Trophoblast cell (in vitro differentiated cells and primary cell): ENCODE results near the gene LZTS3.
A peak's percentile ranks its signal among the peaks of the same experiment; 100 is the strongest.

Experiments used
- DNase-seq, 2 donors: peaks; one replicate each; pipeline ENCODE4 v3.0.0-alpha.2; 2016
- H2AFZ ChIP-seq: 2 replicates; pipeline ENCODE4 v1.6.1; 2013; ENCODE audit warnings: low read length, moderate library complexity, mild to moderate bottlenecking; ENCODE audit not compliant: insufficient read depth, poor library complexity
- H2AK5ac ChIP-seq: 2 replicates; pipeline ENCODE4 v1.6.1; 2013; ENCODE audit warnings: mild to moderate bottlenecking, low read length
- H2BK120ac ChIP-seq: 2 replicates; pipeline ENCODE4 v1.6.1; 2013; ENCODE audit warnings: low read length, mild to moderate bottlenecking, moderate library complexity; ENCODE audit not compliant: insufficient read depth, poor library complexity
- H2BK12ac ChIP-seq: 2 replicates; pipeline ENCODE4 v1.6.1; 2013; ENCODE audit warnings: mild to moderate bottlenecking, low read length, moderate library complexity
- H2BK5ac ChIP-seq: 2 replicates; pipeline ENCODE4 v1.6.1; 2013; ENCODE audit warnings: low read length, low read depth, moderate library complexity, mild to moderate bottlenecking; ENCODE audit not compliant: poor library complexity
- H3K14ac ChIP-seq: 2 replicates; pipeline ENCODE4 v1.6.1; 2013; ENCODE audit warnings: mild to moderate bottlenecking, low read length
- H3K18ac ChIP-seq: 2 replicates; pipeline ENCODE4 v1.6.1; 2013; ENCODE audit warnings: mild to moderate bottlenecking, low read length
- H3K23ac ChIP-seq: 2 replicates; pipeline ENCODE4 v1.6.1; 2013; ENCODE audit warnings: low read length
- H3K27ac ChIP-seq: 2 replicates; pipeline ENCODE4 v1.5.1; 2013; ENCODE audit warnings: low read depth, mild to moderate bottlenecking, inconsistent platforms, low read length, moderate library complexity
- H3K27me3 ChIP-seq: 2 replicates; pipeline ENCODE4 v1.6.1; 2013; ENCODE audit warnings: inconsistent platforms, mild to moderate bottlenecking, low read length, moderate library complexity; ENCODE audit not compliant: insufficient read depth
- H3K36me3 ChIP-seq, 2 experiments: 1 replicate in 1 of 2; 2 replicates in 1 of 2; pipeline ENCODE4 v1.6.1; 2013; ENCODE audit warnings: low read length in 2 of 2, mild to moderate bottlenecking in 2 of 2, moderate library complexity in 1 of 2; ENCODE audit not compliant: insufficient read depth in 2 of 2, control insufficient read depth in 1 of 2
- H3K4ac ChIP-seq: 2 replicates; pipeline ENCODE4 v1.6.1; 2013; ENCODE audit warnings: low read depth, mild to moderate bottlenecking, low read length, moderate library complexity
- H3K4me1 ChIP-seq, 2 experiments: 1 replicate in 1 of 2; 2 replicates in 1 of 2; pipeline ENCODE4 v1.6.1; 2013; ENCODE audit warnings: low read length in 2 of 2, mild to moderate bottlenecking in 2 of 2, moderate library complexity in 1 of 2; ENCODE audit not compliant: insufficient read depth in 2 of 2, control insufficient read depth in 1 of 2
- H3K4me2 ChIP-seq: 2 replicates; pipeline ENCODE4 v1.6.1; 2013; ENCODE audit warnings: inconsistent platforms, mild to moderate bottlenecking, low read length, moderate library complexity
- H3K4me3 ChIP-seq: 2 replicates; pipeline ENCODE4 v1.5.1; 2013; ENCODE audit warnings: mild to moderate bottlenecking, low read depth, low read length, inconsistent platforms
- H3K79me1 ChIP-seq: one replicate; pipeline ENCODE4 v1.6.1; 2013; ENCODE audit warnings: low read length
- H3K79me2 ChIP-seq: 2 replicates; pipeline ENCODE4 v1.6.1; 2013; ENCODE audit warnings: low read length, mild to moderate bottlenecking; ENCODE audit not compliant: control insufficient read depth, insufficient read depth, poor library complexity
- H3K9ac ChIP-seq: 2 replicates; pipeline ENCODE4 v1.6.1; 2013; ENCODE audit warnings: mild to moderate bottlenecking, low read length
- H3K9me3 ChIP-seq: 2 replicates; pipeline ENCODE4 v1.6.1; 2013; ENCODE audit warnings: low read depth, mild to moderate bottlenecking, control low read depth, inconsistent platforms, low read length; ENCODE audit not compliant: insufficient read depth
- H4K12ac ChIP-seq: 2 replicates; pipeline ENCODE4 v1.6.1; 2013; ENCODE audit warnings: low read depth, mild to moderate bottlenecking, low read length, moderate library complexity
- H4K8ac ChIP-seq: 2 replicates; pipeline ENCODE4 v1.6.1; 2013; ENCODE audit warnings: low read depth, mild to moderate bottlenecking, low read length, moderate library complexity
- H4K91ac ChIP-seq: one replicate; pipeline ENCODE4 v1.6.1; 2013; ENCODE audit warnings: low read depth, mild to moderate bottlenecking, low read length, moderate library complexity
- WGBS: extraction: QIAGEN DNeasy Blood & Tissue Kit; methylation state at CpG from one replicate; pipeline ENCODE4 v1.1.7; 2013; ENCODE audit warnings: missing lambda C conversion rate; ENCODE audit not compliant: insufficient read length, insufficient coverage; ENCODE audit errors: extremely low coverage; 5-methylcytosine and 5-hydroxymethylcytosine counted together

The LZTS3 gene

GRCh38 chr20:3181270-3181669 lies 7.9 kb upstream of the LZTS3 start:
- Histone ChIP-seq H2BK12ac (no peak overlapping the region), H3K4me1 (no peaks in the 10 kb centered on the region), H3K9me3 (no peaks in the 10 kb centered on the region), H4K91ac (no peak overlapping the region), H3K36me3 (peaks cover 0 to 4% of the 10 kb centered on the region in 2 experiments), H3K18ac (no peak overlapping the region), H2BK120ac (no peak overlapping the region), H3K4me3 (no peak overlapping the region), H3K79me1 (no peaks in the 10 kb centered on the region), H2BK5ac (no peak overlapping the region), H3K23ac (no peak overlapping the region), H3K27ac (no peak overlapping the region), H3K4me2 (no peak overlapping the region), H3K14ac (no peak overlapping the region), H3K79me2 (no peaks in the 10 kb centered on the region), H2AK5ac (no peak overlapping the region), H2AFZ (no peak overlapping the region), H4K8ac (no peak overlapping the region), H3K9ac (no peak overlapping the region), H3K4ac (no peak overlapping the region), H4K12ac (no peak overlapping the region), H3K27me3 (no peaks in the 10 kb centered on the region)
- DNase-seq: no peak
- no CpG with 5 or more reads among the region's 5 CpGs for WGBS

- H2BK5ac ChIP-seq: no peak overlapping the region
- no peak overlapping the region for H2AK5ac ChIP-seq
- H4K91ac ChIP-seq: no peak overlapping the region
- H4K8ac ChIP-seq: no peak overlapping the region
- H3K4me2 ChIP-seq: no peak overlapping the region
- no peaks in the 10 kb centered on the region for H3K9me3 ChIP-seq
- H3K4ac ChIP-seq: no peak overlapping the region
- H3K4me1 ChIP-seq: no peaks in the 10 kb centered on the region
- H3K79me2 ChIP-seq: no peaks in the 10 kb centered on the region
- H4K12ac ChIP-seq: no peak overlapping the region
- no peak overlapping the region for H2BK120ac ChIP-seq
- no peak overlapping the region for H3K9ac ChIP-seq
- H2BK12ac ChIP-seq: no peak overlapping the region
- no peaks in the 10 kb centered on the region for H3K27me3 ChIP-seq
- no CpG with 5 or more reads among the region's 4 CpGs for WGBS
- no peak overlapping the region for H3K27ac ChIP-seq
- H3K4me3 ChIP-seq: no peak overlapping the region
- peaks cover 0 to 4% of the 10 kb centered on the region in 2 experiments for H3K36me3 ChIP-seq
- H3K18ac ChIP-seq: no peak overlapping the region
- peak overlapping the region; percentile 7 for H3K23ac ChIP-seq
- H2AFZ ChIP-seq: no peak overlapping the region
- no peak overlapping the region for H3K14ac ChIP-seq
- H3K79me1 ChIP-seq: no peaks in the 10 kb centered on the region
- DNase-seq: no peak
Observed at GRCh38 chr20:3180319-3180718, 7.0 kb upstream of the LZTS3 start.

GRCh38 chr20:3177746-3178485 lies 4.6 kb upstream of the LZTS3 start:
- H3K23ac ChIP-seq: no peak overlapping the region
- no peak overlapping the region for H3K14ac ChIP-seq
- no peak overlapping the region for H2BK120ac ChIP-seq
- H2BK5ac ChIP-seq: no peak overlapping the region
- no peaks in the 10 kb centered on the region for H3K9me3 ChIP-seq
- no peak overlapping the region for H4K91ac ChIP-seq
- no peak overlapping the region for H3K27ac ChIP-seq
- no peaks in the 10 kb centered on the region for H3K27me3 ChIP-seq
- H3K36me3 ChIP-seq: peaks cover 0 to 4% of the 10 kb centered on the region in 2 experiments
- H4K12ac ChIP-seq: no peak overlapping the region
- H3K9ac ChIP-seq: no peak overlapping the region
- no peak overlapping the region for H3K18ac ChIP-seq
- peaks cover 7% of the 10 kb centered on the region for H3K79me2 ChIP-seq
- H2BK12ac ChIP-seq: no peak overlapping the region
- H3K4ac ChIP-seq: no peak overlapping the region
- H2AK5ac ChIP-seq: no peak overlapping the region
- no peak overlapping the region for H2AFZ ChIP-seq
- no peak overlapping the region for H3K4me2 ChIP-seq
- peaks cover 13% of the 10 kb centered on the region for H3K79me1 ChIP-seq
- no CpG with 5 or more reads among the region's 8 CpGs for WGBS
- DNase-seq: no peak
- no peak overlapping the region for H4K8ac ChIP-seq
- no peak overlapping the region for H3K4me3 ChIP-seq
- H3K4me1 ChIP-seq: peaks cover 0 to 2% of the 10 kb centered on the region in 2 experiments

GRCh38 chr20:3175270-3175669 lies 1.9 kb upstream of the LZTS3 start:
- WGBS: no CpG with 5 or more reads among the region's 1 CpG

More at GRCh38 chr20:3175270-3175669, 1.9 kb upstream of the LZTS3 start:
- H3K14ac ChIP-seq: no peak overlapping the region
- H3K4ac ChIP-seq: no peak overlapping the region
- no peak overlapping the region for H2BK120ac ChIP-seq
- no peaks in the 10 kb centered on the region for H3K27me3 ChIP-seq
- peak overlapping the region; percentile 97 for H3K4me2 ChIP-seq
- no peak overlapping the region for H2AFZ ChIP-seq
- H3K36me3 ChIP-seq: peaks cover 0 to under 1% of the 10 kb centered on the region in 2 experiments
- no peak overlapping the region for H4K91ac ChIP-seq
- no peak overlapping the region for H4K12ac ChIP-seq
- no peak for DNase-seq
- H3K4me1 ChIP-seq: peaks cover 2 to 4% of the 10 kb centered on the region in 2 experiments
- H3K9me3 ChIP-seq: no peaks in the 10 kb centered on the region
- no peak overlapping the region for H3K4me3 ChIP-seq
- H3K79me1 ChIP-seq: peaks cover 16% of the 10 kb centered on the region
- H3K79me2 ChIP-seq: peaks cover 7% of the 10 kb centered on the region
- H3K23ac ChIP-seq: no peak overlapping the region
- no peak overlapping the region for H2AK5ac ChIP-seq
- H2BK5ac ChIP-seq: no peak overlapping the region
- no peak overlapping the region for H3K9ac ChIP-seq
- peak overlapping the region; percentile 46 for H3K27ac ChIP-seq
- no peak overlapping the region for H4K8ac ChIP-seq
- H2BK12ac ChIP-seq: no peak overlapping the region
- no peak overlapping the region for H3K18ac ChIP-seq
